HepG2 (cell line): ENCODE measurements around the gene DHX32.
"Not testable (repeated sequence)": the region's sequence is repeated elsewhere in the genome, so short reads cannot be mapped to it uniquely, and the experiment has no call there.

Source experiments
- JUND ChIP-seq: sonication (generic); formaldehyde crosslinking; IDR thresholded peaks from 2 replicates; pipeline ENCODE4 v1.8.0; 2022; ENCODE audit warnings: mild to moderate bottlenecking, missing genetic modification reagents
- ZNF3 ChIP-seq: IDR thresholded peaks from 2 replicates; pipeline ENCODE4 v1.7.0; 2017; ENCODE audit warnings: inconsistent platforms
- ZNF564 ChIP-seq: sonication (generic); formaldehyde crosslinking; IDR thresholded peaks from 2 replicates; pipeline ENCODE4 v1.8.1; 2023; ENCODE audit warnings: mild to moderate bottlenecking, missing genetic modification reagents

DNA sequence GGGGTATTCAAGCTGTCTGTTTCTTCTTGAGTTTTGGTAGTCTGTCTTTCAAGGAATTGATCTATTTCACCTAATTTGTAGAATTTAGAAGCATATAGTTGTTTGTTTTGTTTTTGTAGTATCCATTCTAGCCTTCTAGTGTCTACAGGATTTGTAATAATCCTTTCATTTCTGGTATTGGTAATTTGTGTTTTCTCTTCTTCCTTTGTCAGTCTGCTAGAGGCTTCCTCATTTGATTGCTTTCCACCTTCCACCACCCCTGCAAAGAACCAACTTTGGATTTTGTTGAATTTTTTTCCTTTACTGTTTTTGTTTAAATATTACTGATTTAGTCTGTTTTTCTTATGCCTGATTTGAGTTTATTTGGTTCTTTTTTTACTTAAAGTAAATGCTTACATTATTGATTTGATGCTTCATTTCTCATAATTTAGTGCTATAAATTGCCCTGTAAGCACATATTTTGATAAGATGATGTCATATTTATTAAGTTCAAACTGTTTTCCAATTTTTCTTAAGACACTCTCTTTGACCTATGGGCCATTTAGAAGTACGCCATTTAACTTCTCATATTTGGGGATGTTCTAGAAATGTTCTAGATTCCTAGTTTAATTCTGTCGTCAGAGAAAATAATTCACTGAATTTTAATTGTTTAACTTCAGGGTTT, 40.7 kb upstream of the DHX32 start:
- TF ChIP-seq ZNF564 (CRISPR knock-in tag); JUND; ZNF3: not testable (repeated sequence)
